IMR-90 (cell line): ENCODE results near the gene ZNF669. TPM values are rescaled to one million over a fixed set of nuclear protein-coding genes. Genes with fewer than 3 reads are reported as not detected.

Experiments used
- ATAC-seq: fragments of 200-7000 bp; cut with Tn5 transposase; 2 replicates; pipeline ENCODE4 v1.9.1; 2020; ENCODE audit warnings: low read depth, mild to moderate bottlenecking, moderate library complexity
- BruUV-seq: library from RNA; stranded (reverse); fragments of 400-500 nt; replicated peaks from 2 replicates; lab custom pipeline; 2021; lab: Mats Ljungman, UMichigan
- CTCF ChIA-PET: fragments of 300-600 bp; formaldehyde crosslinking; extraction: SDS; loops from one replicate; lab custom pipeline; 2021; ENCODE audit warnings: antibody characterized with exemption; lab: Yijun Ruan, JAX
- POLR2A ChIA-PET: fragments of 300-600 bp; sonication (Branson Sonifier 250); formaldehyde crosslinking; loops from one replicate; lab custom pipeline; 2022; ENCODE audit warnings: antibody characterized with exemption; ENCODE audit not compliant: unreplicated experiment; lab: Charles Lee
- DNase-seq: peaks from one replicate; pipeline ENCODE4 v3.0.0; 2013
- H2AFZ ChIP-seq: replicated peaks from 2 replicates; pipeline ENCODE3; 2013; ENCODE audit warnings: low read length, mild to moderate bottlenecking; ENCODE audit not compliant: poor library complexity
- H2AK5ac ChIP-seq: 2 replicates; pipeline ENCODE4 v1.6.1; 2013; ENCODE audit warnings: low read depth, low read length, inconsistent platforms
- H2AK9ac ChIP-seq: replicated peaks from 2 replicates; pipeline ENCODE3; 2013; ENCODE audit warnings: mild to moderate bottlenecking, low read depth, low read length, moderate library complexity; ENCODE audit not compliant: poor library complexity
- H2BK120ac ChIP-seq: 2 replicates; pipeline ENCODE4 v1.6.1; 2013; ENCODE audit warnings: low read depth, low read length, inconsistent platforms
- H2BK15ac ChIP-seq: 3 replicates; pipeline ENCODE4 v1.6.1; 2013; ENCODE audit warnings: low read depth, low read length, inconsistent platforms
- H2BK20ac ChIP-seq: 2 replicates; pipeline ENCODE4 v1.6.1; 2013; ENCODE audit warnings: low read depth, mild to moderate bottlenecking, inconsistent platforms, low read length, moderate library complexity
- H2BK5ac ChIP-seq: 2 replicates; pipeline ENCODE4 v1.6.1; 2013; ENCODE audit warnings: mild to moderate bottlenecking, low read depth, low read length, inconsistent platforms; ENCODE audit not compliant: poor library complexity, severe bottlenecking
- H3K14ac ChIP-seq: replicated peaks from 2 replicates; pipeline ENCODE4 v1.6.1; 2013; ENCODE audit warnings: low read depth, low read length, inconsistent platforms
- H3K18ac ChIP-seq: 2 replicates; pipeline ENCODE4 v1.6.1; 2013; ENCODE audit warnings: low read depth, low read length, control low read depth
- H3K23ac ChIP-seq: 2 replicates; pipeline ENCODE4 v1.6.1; 2013; ENCODE audit warnings: low read depth, low read length, inconsistent platforms
- H3K27ac ChIP-seq: 2 replicates; pipeline ENCODE4 v1.5.1; 2013; ENCODE audit warnings: mild to moderate bottlenecking, control low read depth, low read length; ENCODE audit not compliant: insufficient read depth
- H3K27me3 ChIP-seq: 2 replicates; pipeline ENCODE4 v1.6.1; 2013; ENCODE audit warnings: low read length; ENCODE audit not compliant: control insufficient read depth, insufficient read depth
- H3K36me3 ChIP-seq: 2 replicates; pipeline ENCODE4 v1.6.1; 2013; ENCODE audit warnings: low read length, mixed read lengths; ENCODE audit not compliant: control insufficient read depth, insufficient read depth
- H3K4ac ChIP-seq: 2 replicates; pipeline ENCODE4 v1.6.1; 2013; ENCODE audit warnings: low read depth, low read length, inconsistent platforms
- H3K4me1 ChIP-seq: 2 replicates; pipeline ENCODE4 v1.6.1; 2013; ENCODE audit warnings: low read length, mixed read lengths; ENCODE audit not compliant: control insufficient read depth, insufficient read depth
- H3K4me2 ChIP-seq: 2 replicates; pipeline ENCODE4 v1.6.1; 2013; ENCODE audit warnings: low read depth, mild to moderate bottlenecking, control low read depth, low read length, moderate library complexity
- H3K4me3 ChIP-seq: 2 replicates; pipeline ENCODE4 v1.5.1; 2013; ENCODE audit warnings: low read depth, mild to moderate bottlenecking, control low read depth, low read length, moderate library complexity; ENCODE audit not compliant: insufficient read depth
- H3K56ac ChIP-seq: 2 replicates; pipeline ENCODE4 v1.6.1; 2013; ENCODE audit warnings: low read length, inconsistent platforms; ENCODE audit not compliant: insufficient read depth; ENCODE audit errors: extremely low read depth
- H3K79me1 ChIP-seq, 2 experiments: 2 replicates each; pipeline ENCODE4 v1.6.1; 2013; ENCODE audit warnings: low read length in 2 of 2, inconsistent platforms in 1 of 2, low read depth in 1 of 2
- H3K9ac ChIP-seq: 2 replicates; pipeline ENCODE4 v1.6.1; 2013; ENCODE audit warnings: low read depth, low read length, control low read depth
- H3K9me1 ChIP-seq: 2 replicates; pipeline ENCODE4 v1.6.1; 2013; ENCODE audit warnings: low read length, inconsistent platforms; ENCODE audit not compliant: insufficient read depth
- H3K9me3 ChIP-seq: 2 replicates; pipeline ENCODE4 v1.6.1; 2013; ENCODE audit warnings: low read length; ENCODE audit not compliant: control insufficient read depth, insufficient read depth
- H4K20me1 ChIP-seq: 2 replicates; pipeline ENCODE4 v1.6.1; 2013; ENCODE audit warnings: low read length, inconsistent platforms; ENCODE audit not compliant: insufficient read depth
- H4K5ac ChIP-seq: 2 replicates; pipeline ENCODE4 v1.6.1; 2013; ENCODE audit warnings: mild to moderate bottlenecking, low read depth, low read length, control low read depth
- H4K8ac ChIP-seq, 2 experiments: 2 replicates each; pipeline ENCODE4 v1.6.1; 2013; ENCODE audit warnings: low read depth in 2 of 2, low read length in 2 of 2, control low read depth in 1 of 2, inconsistent platforms in 1 of 2
- H4K91ac ChIP-seq: 2 replicates; pipeline ENCODE4 v1.6.1; 2013; ENCODE audit warnings: low read depth, low read length, inconsistent platforms; ENCODE audit not compliant: insufficient read depth
- WGBS, 2 experiments: methylation state at CpG; one replicate each; pipeline versions ENCODE4 v1.1.5 to v1.1.7; 2013; ENCODE audit warnings: missing lambda C conversion rate in 2 of 2; ENCODE audit not compliant: insufficient read length in 1 of 2; ENCODE audit errors: extremely low coverage in 2 of 2; 5-methylcytosine and 5-hydroxymethylcytosine counted together
- dilution Hi-C: fragments of 300-500 bp; cut with HindIII; formaldehyde crosslinking; loops from one replicate; pipeline ENCODE4 v1.14.3; 2018; ENCODE audit warnings: low sequenced_read_pairs; ENCODE audit not compliant: unreplicated experiment
- in situ Hi-C: fragments of 300-500 bp; cut with MboI; formaldehyde crosslinking; loops from 3 replicates; pipeline ENCODE4 v1.14.3; 2019; ENCODE audit warnings: low sequenced_read_pairs, inconsistent platforms, mixed read lengths
- intact Hi-C: fragments of 100-400 bp; cut with micrococcal nuclease; formaldehyde crosslinking; loops from 2 replicates; pipeline ENCODE4 v1.10.0; 2022
- polyA plus RNA-seq, 3 experiments: library from polyadenylated mRNA; depleted of rRNA; stranded (reverse); fragments of >200 nt; gene quantifications; 2 replicates each; pipeline ENCODE4 v1.2.3, GENCODE V29; 2012; ENCODE audit warnings: low replicate concordance in 1 of 3
- total RNA-seq: library from RNA; depleted of rRNA; stranded (reverse); fragments of >200 nt; gene quantifications from 2 replicates; pipeline ENCODE4 v1.2.3, GENCODE V29; 2012
- TF ChIP-seq, protein P1 (sequence below): conservative IDR thresholded peaks from 2 replicates; pipeline ENCODE4 v1.5.1; 2012; ENCODE audit warnings: mild to moderate bottlenecking, low read depth, low read length, improper control_type of control experiment

ZNF669 gene
- total and polyA plus RNA-seq, 2 of the 4 experiments (the other 2 are of a cell fraction): 3.8 to 10.8 TPM

DNA sequence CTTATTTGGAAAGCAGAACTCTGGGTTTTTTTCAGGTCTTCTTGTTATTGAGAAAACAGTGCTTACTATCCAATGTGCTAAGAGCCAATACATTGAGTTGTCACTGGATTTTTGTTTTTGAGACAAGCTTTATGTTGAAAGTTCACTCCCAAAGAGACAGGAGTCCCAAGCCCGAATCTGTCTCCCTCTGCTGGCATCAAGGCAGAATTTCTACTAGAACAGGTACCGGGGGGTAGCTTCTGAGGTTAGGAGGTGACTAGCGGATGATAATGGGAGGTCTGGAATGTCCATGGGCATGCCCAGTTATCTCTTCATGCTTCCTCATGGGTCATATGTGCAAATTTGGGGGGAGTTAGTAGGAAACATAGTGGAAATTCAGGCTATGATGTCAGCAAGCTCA is 42.5 kb upstream of the ZNF669 start:
- Histone ChIP-seq H3K18ac (no peak overlapping the region), H3K27me3 (no peaks in the 10 kb centered on the region), H2AK9ac (no peak overlapping the region), H2AK5ac (no peak overlapping the region), H3K9me1 (no peaks in the 10 kb centered on the region), H3K9me3 (peaks cover 28% of the 10 kb centered on the region), H2BK5ac (no peak overlapping the region), H3K4me2 (no peak overlapping the region), H2BK20ac (no peak overlapping the region), H2BK120ac (no peak overlapping the region), H4K5ac (no peak overlapping the region), H3K56ac (no peak overlapping the region), H2AFZ (no peak overlapping the region), H3K9ac (no peak overlapping the region), H3K14ac (no peak overlapping the region), H3K36me3 (peaks cover 7% of the 10 kb centered on the region; the same call in 1 of the 2 replicates), H4K8ac (no peak overlapping the region), H3K4me3 (no peak overlapping the region), H3K27ac (no peak overlapping the region), H3K4me1 (no peaks in the 10 kb centered on the region), H3K4ac (no peak overlapping the region), H3K79me1 (no peaks in the 10 kb centered on the region; a peak in 1 of 4 replicates), H4K91ac (no peak overlapping the region), H4K20me1 (no peaks in the 10 kb centered on the region), H3K23ac (no peak overlapping the region), H2BK15ac (no peak overlapping the region)
- ChIA-PET POLR2A (no interaction called here), CTCF (no interaction called here)
- WGBS, 2 experiments: no CpG with 5 or more reads among the region's 3 CpGs
- dilution Hi-C loops (no loop called here), intact Hi-C loops (no loop called here), in situ Hi-C loops (no loop called here)
- DNase-seq: no peak
- BruUV-seq: no TSS peak
- ATAC-seq: no peak
- TF ChIP-seq, protein P1, sequence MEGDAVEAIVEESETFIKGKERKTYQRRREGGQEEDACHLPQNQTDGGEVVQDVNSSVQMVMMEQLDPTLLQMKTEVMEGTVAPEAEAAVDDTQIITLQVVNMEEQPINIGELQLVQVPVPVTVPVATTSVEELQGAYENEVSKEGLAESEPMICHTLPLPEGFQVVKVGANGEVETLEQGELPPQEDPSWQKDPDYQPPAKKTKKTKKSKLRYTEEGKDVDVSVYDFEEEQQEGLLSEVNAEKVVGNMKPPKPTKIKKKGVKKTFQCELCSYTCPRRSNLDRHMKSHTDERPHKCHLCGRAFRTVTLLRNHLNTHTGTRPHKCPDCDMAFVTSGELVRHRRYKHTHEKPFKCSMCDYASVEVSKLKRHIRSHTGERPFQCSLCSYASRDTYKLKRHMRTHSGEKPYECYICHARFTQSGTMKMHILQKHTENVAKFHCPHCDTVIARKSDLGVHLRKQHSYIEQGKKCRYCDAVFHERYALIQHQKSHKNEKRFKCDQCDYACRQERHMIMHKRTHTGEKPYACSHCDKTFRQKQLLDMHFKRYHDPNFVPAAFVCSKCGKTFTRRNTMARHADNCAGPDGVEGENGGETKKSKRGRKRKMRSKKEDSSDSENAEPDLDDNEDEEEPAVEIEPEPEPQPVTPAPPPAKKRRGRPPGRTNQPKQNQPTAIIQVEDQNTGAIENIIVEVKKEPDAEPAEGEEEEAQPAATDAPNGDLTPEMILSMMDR: no peak
